Naive thymus-derived CD4-positive, alpha-beta T cell (primary cell): ENCODE data around the gene C1QC. TPM values are rescaled to one million over a fixed set of nuclear protein-coding genes. Genes with fewer than 3 reads are reported as not detected.

Experiments used
- ATAC-seq: fragments of 150-1000 bp; cut with Tn5 transposase; 2 replicates; pipeline ENCODE4 v1.10.0; 2021; ENCODE audit warnings: mild to moderate bottlenecking, moderate library complexity
- CTCF ChIA-PET: fragments of 350-600 bp; sonication (Branson Sonifier 250); formaldehyde crosslinking; loops from one replicate; lab custom pipeline; 2021; ENCODE audit warnings: antibody characterized with exemption; lab: Charles Lee
- POLR2A ChIA-PET: fragments of 350-600 bp; sonication (Branson Sonifier 250); formaldehyde crosslinking; loops from one replicate; lab custom pipeline; 2021; ENCODE audit warnings: antibody characterized with exemption, inconsistent platforms; lab: Charles Lee
- DNase-seq, 9 donors: peaks; one replicate each; pipeline versions ENCODE4 v3.0.0 to v3.0.0-alpha.2; 2020 to 2022; ENCODE audit warnings: mixed read lengths in 1 of 9
- H3K27ac ChIP-seq: one replicate; pipeline ENCODE4 v1.7.0; 2013; ENCODE audit warnings: mild to moderate bottlenecking, low read depth, low read length, moderate library complexity
- H3K27me3 ChIP-seq, 2 donors: one replicate each; pipeline ENCODE4 v1.7.0; 2013; ENCODE audit warnings: low read length in 2 of 2, mild to moderate bottlenecking in 2 of 2, moderate library complexity in 2 of 2; ENCODE audit not compliant: control insufficient read depth in 2 of 2, insufficient read depth in 2 of 2
- H3K36me3 ChIP-seq, 3 experiments: 1 replicate in 2 of 3; 2 replicates in 1 of 3; pipeline ENCODE4 v1.7.0; 2013; ENCODE audit warnings: low read length in 3 of 3, mild to moderate bottlenecking in 3 of 3, moderate library complexity in 1 of 3; ENCODE audit not compliant: insufficient read depth in 3 of 3, control insufficient read depth in 2 of 3
- H3K4me1 ChIP-seq, 2 donors: one replicate each; pipeline ENCODE4 v1.7.0; 2013; ENCODE audit warnings: low read length in 2 of 2, mild to moderate bottlenecking in 2 of 2, moderate library complexity in 1 of 2; ENCODE audit not compliant: control insufficient read depth in 2 of 2, insufficient read depth in 2 of 2
- H3K4me3 ChIP-seq: 2 replicates; pipeline ENCODE4 v1.7.0; 2013; ENCODE audit warnings: mild to moderate bottlenecking, low read length
- H3K9me3 ChIP-seq, 3 experiments: 1 replicate in 2 of 3; 2 replicates in 1 of 3; pipeline ENCODE4 v1.7.0; 2013; ENCODE audit warnings: low read length in 3 of 3; ENCODE audit not compliant: control insufficient read depth in 2 of 3
- H3K27ac Mint-ChIP-seq, 9 donors: one replicate each; pipeline ENCODE4 v1.8.0; 2020 to 2022; ENCODE audit warnings: mixed read lengths in 9 of 9, mild to moderate bottlenecking in 8 of 9, moderate library complexity in 5 of 9, inconsistent platforms in 2 of 9
- H3K27me3 Mint-ChIP-seq, 5 donors: one replicate each; pipeline ENCODE4 v1.8.0; 2021 to 2022; ENCODE audit warnings: mixed read lengths in 5 of 5, mild to moderate bottlenecking in 1 of 5
- H3K36me3 Mint-ChIP-seq, 5 donors: one replicate each; pipeline ENCODE4 v1.8.0; 2020 to 2022; ENCODE audit warnings: mixed read lengths in 5 of 5, mild to moderate bottlenecking in 3 of 5, inconsistent platforms in 1 of 5
- H3K4me1 Mint-ChIP-seq, 7 donors: one replicate each; pipeline ENCODE4 v1.8.0; 2020 to 2022; ENCODE audit warnings: mixed read lengths in 7 of 7, mild to moderate bottlenecking in 3 of 7, inconsistent platforms in 1 of 7
- H3K4me3 Mint-ChIP-seq, 10 donors: one replicate each; pipeline ENCODE4 v1.8.0; 2020 to 2022; ENCODE audit warnings: mild to moderate bottlenecking in 10 of 10, mixed read lengths in 10 of 10, moderate library complexity in 6 of 10, inconsistent platforms in 2 of 10
- H3K9me3 Mint-ChIP-seq, 11 donors: one replicate each; pipeline ENCODE4 v1.8.0; 2020 to 2022; ENCODE audit warnings: mixed read lengths in 11 of 11, mild to moderate bottlenecking in 4 of 11, inconsistent platforms in 1 of 11, moderate library complexity in 1 of 11
- intact Hi-C, 2 donors: fragments of 100-400 bp; cut with micrococcal nuclease; formaldehyde crosslinking; loops; one replicate each; pipeline ENCODE4 v1.15.1; 2023
- polyA plus RNA-seq, 2 donors: library from polyadenylated mRNA; unstranded; fragments of 300-500 nt; fragmentation: Illumina TruSeq; gene quantifications; one replicate each; pipeline ENCODE4 v1.2.3, GENCODE V29; 2021
- total RNA-seq, 6 experiments: library from RNA in 5 of 6; stranded (reverse) in 5 of 6; gene quantifications; 1 replicate in 5 of 6; 2 replicates in 1 of 6; pipeline ENCODE4 v1.2.3 and lab custom pipeline; 2021 to 2026

Gene C1QC
- total RNA-seq (1 to 10 TPM in 2 of 5 experiments, not detected in 3; 5.1 to 5.2 TPM), polyA plus RNA-seq (not detected), total RNA-seq (lab: John Stamatoyannopoulos, UW) (not detected)

DNA sequence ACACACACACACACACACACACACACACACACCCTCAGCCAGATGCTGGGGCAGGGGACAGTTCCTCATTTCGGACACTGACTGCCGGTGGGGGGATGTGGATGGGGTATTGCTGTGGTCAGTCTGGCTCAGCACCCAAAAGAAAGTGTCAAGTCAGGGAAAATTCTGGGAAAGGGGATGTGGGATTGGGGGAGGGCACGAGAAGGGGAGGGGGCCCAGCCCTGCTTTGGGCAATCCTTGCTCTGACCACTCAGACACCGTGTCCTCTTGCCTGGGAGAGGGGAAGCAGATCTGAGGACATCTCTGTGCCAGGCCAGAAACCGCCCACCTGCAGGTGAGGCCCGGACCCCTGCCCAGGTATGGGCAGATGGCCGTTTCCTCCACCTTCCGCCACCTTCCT, at the start of gene C1QC:
TSS of gene C1QC (plus strand) at position 253 of the 400 bp plus-strand sequence. CDS start 391 bp downstream, outside the sequence.
- CTCF ChIA-PET: no interaction called here
- no peak within 1 kb of the TSS for H3K27ac Mint-ChIP-seq

DNA sequence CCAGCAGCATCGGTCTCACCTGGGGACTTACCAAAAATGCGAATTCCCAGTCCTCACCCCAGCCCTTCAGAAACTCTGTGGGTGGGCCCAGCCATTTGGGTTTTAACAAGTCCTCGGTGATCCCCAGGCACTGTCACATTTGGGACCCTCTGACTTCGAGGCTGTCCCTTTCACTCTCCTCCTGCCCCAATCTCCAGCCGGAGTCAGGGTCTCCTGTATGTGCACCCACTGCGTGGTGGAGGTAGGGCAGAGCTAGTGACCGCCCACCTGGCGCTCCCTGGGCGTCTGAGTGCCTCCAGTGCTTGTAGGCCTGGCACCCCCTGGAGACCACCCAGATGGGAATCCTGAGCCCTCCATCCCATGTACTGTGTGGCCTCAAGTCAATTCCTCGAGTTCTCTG, 49.0 kb upstream of the C1QC start:
- Mint-ChIP-seq H3K4me3 (no peak overlapping the region), H3K27me3 (peaks cover 0 to 42% (median 26%) of the 10 kb centered on the region in 5 donors), H3K4me1 (no peaks in the 10 kb centered on the region), H3K36me3 (no peaks in the 10 kb centered on the region), H3K27ac (no peak overlapping the region), H3K9me3 (no peaks in the 10 kb centered on the region)
- Histone ChIP-seq H3K27ac (no peak overlapping the region), H3K9me3 (no peaks in the 10 kb centered on the region), H3K4me3 (no peak overlapping the region), H3K36me3 (no peaks in the 10 kb centered on the region), H3K27me3 (no peaks in the 10 kb centered on the region), H3K4me1 (no peaks in the 10 kb centered on the region)
- no peak for ATAC-seq
- ChIA-PET POLR2A (no interaction called here), CTCF (no interaction called here)
- DNase-seq: no peak
- intact Hi-C loops: loop anchor here in 1 of 2 donors (10.0 kb wide), 1 partner anchor 320 kb away; no protein-coding TSS in a partner anchor

More for the DNA sequence above, at the start of gene C1QC:
- H3K4me1 Mint-ChIP-seq: peaks cover 0 to 1% (median 0%) of the 10 kb centered on the region in 7 donors
- no peaks in the 10 kb centered on the region for H3K9me3 Mint-ChIP-seq
- no peaks in the 10 kb centered on the region for H3K9me3 ChIP-seq
- no peak within 1 kb of the TSS for H3K27ac ChIP-seq
- POLR2A ChIA-PET: no interaction called here
- H3K36me3 Mint-ChIP-seq: no peaks in the 10 kb centered on the region
- no peaks in the 10 kb centered on the region for H3K36me3 ChIP-seq
- intact Hi-C loops: no loop called here
- H3K4me1 ChIP-seq: no peaks in the 10 kb centered on the region
- no peak for ATAC-seq
- H3K27me3 Mint-ChIP-seq: peaks cover 0 to 30% (median 16%) of the 10 kb centered on the region in 5 donors
- no peaks in the 10 kb centered on the region for H3K27me3 ChIP-seq
- no peak within 1 kb of the TSS for H3K4me3 Mint-ChIP-seq
- no peak for DNase-seq
- no peak within 1 kb of the TSS for H3K4me3 ChIP-seq

DNA sequence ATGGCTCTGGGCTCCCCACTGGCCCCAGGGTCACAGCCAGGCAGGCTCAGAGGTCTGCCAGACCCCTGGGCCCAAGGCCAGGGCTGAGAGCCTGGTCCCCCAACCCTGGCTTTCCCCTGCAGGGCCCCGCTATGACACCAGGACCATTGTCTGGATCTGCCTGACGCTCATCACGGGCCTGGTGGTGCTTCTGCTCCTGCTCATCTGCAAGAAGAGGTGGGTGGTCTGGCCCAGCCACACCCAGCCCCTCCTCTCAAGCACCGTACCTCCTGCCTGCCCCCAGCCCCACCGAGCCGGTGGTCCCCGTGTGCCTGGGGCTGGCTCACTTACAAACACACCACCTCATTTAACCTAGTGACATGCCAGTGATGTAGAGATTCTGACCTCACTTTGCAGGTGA, 48.3 kb upstream of the C1QC start:
- no peak overlapping the region for H3K4me3 ChIP-seq
- ChIA-PET POLR2A (no interaction called here), CTCF (no interaction called here)
- intact Hi-C loops: loop anchor here in 1 of 2 donors (10.0 kb wide), 1 partner anchor 320 kb away; no protein-coding TSS in a partner anchor
- no peak overlapping the region for H3K4me3 Mint-ChIP-seq
- H3K27ac ChIP-seq: no peak overlapping the region
- no peaks in the 10 kb centered on the region for H3K9me3 ChIP-seq
- no peaks in the 10 kb centered on the region for H3K9me3 Mint-ChIP-seq
- peaks cover 0 to 44% (median 22%) of the 10 kb centered on the region in 5 donors for H3K27me3 Mint-ChIP-seq
- H3K36me3 ChIP-seq: no peaks in the 10 kb centered on the region
- H3K4me1 ChIP-seq: no peaks in the 10 kb centered on the region
- ATAC-seq (no peak), DNase-seq (no peak)
- H3K4me1 Mint-ChIP-seq: peaks cover 0 to 1% (median 0%) of the 10 kb centered on the region in 7 donors
- no peaks in the 10 kb centered on the region for H3K36me3 Mint-ChIP-seq
- no peak overlapping the region for H3K27ac Mint-ChIP-seq
- no peaks in the 10 kb centered on the region for H3K27me3 ChIP-seq

DNA sequence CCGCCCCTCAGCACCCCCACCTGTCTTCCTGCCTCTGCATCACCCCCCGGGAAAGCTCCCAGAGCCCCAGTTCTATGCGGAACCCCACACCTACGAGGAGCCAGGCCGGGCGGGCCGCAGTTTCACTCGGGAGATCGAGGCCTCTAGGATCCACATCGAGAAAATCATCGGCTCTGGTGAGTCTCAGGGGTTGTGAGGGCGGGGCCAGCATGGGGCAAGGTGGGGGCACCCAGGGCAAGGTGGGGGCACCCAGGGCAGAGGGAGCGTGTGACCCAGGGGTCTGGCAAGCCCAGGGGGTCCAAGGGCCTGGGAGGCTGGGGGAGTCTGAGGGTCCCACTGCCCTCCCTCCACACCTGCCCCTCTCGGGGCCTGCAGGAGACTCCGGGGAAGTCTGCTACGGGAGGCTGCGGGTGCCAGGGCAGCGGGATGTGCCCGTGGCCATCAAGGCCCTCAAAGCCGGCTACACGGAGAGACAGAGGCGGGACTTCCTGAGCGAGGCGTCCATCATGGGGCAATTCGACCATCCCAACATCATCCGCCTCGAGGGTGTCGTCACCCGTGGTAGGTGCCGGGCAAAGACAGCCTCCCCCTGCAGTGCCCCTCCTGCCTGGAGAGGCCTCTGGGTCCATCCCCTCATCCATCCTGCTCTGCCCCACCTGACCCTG, 46.0 kb upstream of the C1QC start:
- H3K27me3 Mint-ChIP-seq: peaks cover 0 to 34% (median 11%) of the 10 kb centered on the region in 5 donors
- no peaks in the 10 kb centered on the region for H3K27me3 ChIP-seq

DNA sequence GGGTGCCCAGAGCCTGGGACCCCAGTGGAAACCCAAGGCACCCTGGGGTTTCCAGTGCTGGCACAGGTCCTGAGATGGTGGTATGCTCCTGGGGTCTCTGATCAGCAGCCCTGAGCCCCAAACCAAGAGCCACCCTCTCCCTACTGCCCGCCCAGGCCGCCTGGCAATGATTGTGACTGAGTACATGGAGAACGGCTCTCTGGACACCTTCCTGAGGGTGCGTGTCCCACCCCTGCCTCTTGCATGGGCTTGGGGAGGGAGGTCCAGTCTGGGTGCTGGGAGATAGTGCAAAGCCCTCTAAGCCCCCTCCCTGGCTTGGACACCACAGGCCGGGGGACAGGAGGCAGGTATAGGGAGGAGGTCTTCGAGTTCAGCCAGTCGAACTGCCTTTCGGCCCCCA, 45.4 kb upstream of the C1QC start:
- H3K36me3 Mint-ChIP-seq: no peaks in the 10 kb centered on the region
- no peaks in the 10 kb centered on the region for H3K27me3 ChIP-seq
- ChIA-PET CTCF (no interaction called here), POLR2A (no interaction called here)
- no peak overlapping the region for H3K27ac Mint-ChIP-seq
- no peak overlapping the region for H3K4me3 Mint-ChIP-seq
- no peak for ATAC-seq
- H3K9me3 Mint-ChIP-seq: no peaks in the 10 kb centered on the region
- H3K27me3 Mint-ChIP-seq: peaks cover 0 to 37% (median 11%) of the 10 kb centered on the region in 5 donors
- intact Hi-C loops: loop anchor here in 1 of 2 donors (10.0 kb wide), 1 partner anchor 317 kb away; no protein-coding TSS in a partner anchor
- no peak overlapping the region for H3K4me3 ChIP-seq
- DNase-seq: no peak
- no peaks in the 10 kb centered on the region for H3K36me3 ChIP-seq
- H3K4me1 Mint-ChIP-seq: peaks cover 0 to 2% (median 0%) of the 10 kb centered on the region in 7 donors
- H3K9me3 ChIP-seq: no peaks in the 10 kb centered on the region
- H3K4me1 ChIP-seq: no peaks in the 10 kb centered on the region
- H3K27ac ChIP-seq: no peak overlapping the region

More for the DNA sequence above, 46.0 kb upstream of the C1QC start:
- Mint-ChIP-seq H3K4me3 (no peak overlapping the region), H3K9me3 (no peaks in the 10 kb centered on the region), H3K27ac (no peak overlapping the region), H3K36me3 (no peaks in the 10 kb centered on the region), H3K4me1 (peaks cover 0 to 2% (median 0%) of the 10 kb centered on the region in 7 donors)
- intact Hi-C loops: loop anchor here in 1 of 2 donors (10.0 kb wide), 1 partner anchor 317 kb away; no protein-coding TSS in a partner anchor
- H3K36me3 ChIP-seq: no peaks in the 10 kb centered on the region
- DNase-seq (no peak), ATAC-seq (no peak)
- ChIA-PET CTCF (no interaction called here), POLR2A (no interaction called here)
- no peak overlapping the region for H3K27ac ChIP-seq
- no peaks in the 10 kb centered on the region for H3K4me1 ChIP-seq
- no peaks in the 10 kb centered on the region for H3K9me3 ChIP-seq
- no peak overlapping the region for H3K4me3 ChIP-seq

DNA sequence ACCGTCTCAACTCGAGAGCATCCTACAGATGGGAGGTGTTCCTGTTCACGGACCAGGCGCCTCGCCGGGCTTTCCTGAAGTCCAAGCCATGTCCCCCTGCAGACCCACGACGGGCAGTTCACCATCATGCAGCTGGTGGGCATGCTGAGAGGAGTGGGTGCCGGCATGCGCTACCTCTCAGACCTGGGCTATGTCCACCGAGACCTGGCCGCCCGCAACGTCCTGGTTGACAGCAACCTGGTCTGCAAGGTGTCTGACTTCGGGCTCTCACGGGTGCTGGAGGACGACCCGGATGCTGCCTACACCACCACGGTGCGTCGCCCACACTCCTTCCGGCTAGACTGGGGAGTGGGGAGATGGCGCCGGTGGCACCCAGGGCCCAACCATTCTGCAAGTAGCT, 44.7 kb upstream of the C1QC start:
- intact Hi-C loops: loop anchor here in 1 of 2 donors (10.0 kb wide), 1 partner anchor 316 kb away; no protein-coding TSS in a partner anchor
- no peaks in the 10 kb centered on the region for H3K27me3 ChIP-seq
- ATAC-seq (no peak), DNase-seq (no peak)
- H3K27me3 Mint-ChIP-seq: peaks cover 0 to 45% (median 17%) of the 10 kb centered on the region in 5 donors
- no peak overlapping the region for H3K27ac Mint-ChIP-seq
- no peak overlapping the region for H3K4me3 Mint-ChIP-seq
- POLR2A ChIA-PET: no interaction called here
- no peaks in the 10 kb centered on the region for H3K9me3 Mint-ChIP-seq
- CTCF ChIA-PET: no interaction called here
- H3K27ac ChIP-seq: no peak overlapping the region
- peaks cover 0 to 2% (median 0%) of the 10 kb centered on the region in 7 donors for H3K4me1 Mint-ChIP-seq
- H3K4me3 ChIP-seq: no peak overlapping the region
- no peaks in the 10 kb centered on the region for H3K4me1 ChIP-seq
- H3K36me3 Mint-ChIP-seq: no peaks in the 10 kb centered on the region
- no peaks in the 10 kb centered on the region for H3K36me3 ChIP-seq
- no peaks in the 10 kb centered on the region for H3K9me3 ChIP-seq
